ENCODE data around the gene RNF168.
A peak's percentile ranks its signal among the peaks of the same experiment; 100 is the strongest.

Gene RNF168

GRCh38 chr3:196493292-196493691, 10.3 kb downstream of the RNF168 start:
- H3K4me3 Mint-ChIP-seq, result no peak overlapping the region
- TF ChIP-seq CTCF (IDR thresholded peaks at IDR 0.05; ENCODE audit: unreplicated experiment in 3 of 3), result no peak

GRCh38 chr3:196492080-196492479, 11.5 kb downstream of the RNF168 start:
- Mint-ChIP-seq H3K4me1 (peaks cover 8% of the 10 kb centered on the region), H3K27ac (no peak overlapping the region), H3K9me3 (no peaks in the 10 kb centered on the region), H3K36me3 (ENCODE audit: low read depth) (peaks cover 35% of the 10 kb centered on the region), H3K27me3 (ENCODE audit: low read depth) (no peaks in the 10 kb centered on the region), H3K4me3 (no peak overlapping the region)
- no peak for TF ChIP-seq CTCF (IDR thresholded peaks at IDR 0.05; ENCODE audit: unreplicated experiment in 3 of 3)

More at GRCh38 chr3:196493292-196493691, 10.3 kb downstream of the RNF168 start:
- H3K27ac Mint-ChIP-seq, result no peak overlapping the region
- no peaks in the 10 kb centered on the region for H3K27me3 Mint-ChIP-seq (ENCODE audit: low read depth)
- H3K9me3 Mint-ChIP-seq, result no peaks in the 10 kb centered on the region
- H3K36me3 Mint-ChIP-seq (ENCODE audit: low read depth), result peaks cover 30% of the 10 kb centered on the region
- peaks cover 8% of the 10 kb centered on the region for H3K4me1 Mint-ChIP-seq

- peaks cover 8% of the 10 kb centered on the region for H3K4me1 Mint-ChIP-seq
- no peak for TF ChIP-seq CTCF (IDR thresholded peaks at IDR 0.05; ENCODE audit: unreplicated experiment in 3 of 3)
Observed at GRCh38 chr3:196489747-196490146, 13.8 kb downstream of the RNF168 start.

GRCh38 chr3:196486263-196486662, 17.3 kb downstream of the RNF168 start:
- peak in 1 of 3 experiments; percentile 31 for TF ChIP-seq CTCF (IDR thresholded peaks at IDR 0.05; ENCODE audit: unreplicated experiment in 3 of 3)
- H3K36me3 Mint-ChIP-seq (ENCODE audit: low read depth), result peaks cover 39% of the 10 kb centered on the region
- H3K4me1 Mint-ChIP-seq, result peaks cover 8% of the 10 kb centered on the region
- H3K27me3 Mint-ChIP-seq (ENCODE audit: low read depth), result no peaks in the 10 kb centered on the region
- H3K27ac Mint-ChIP-seq, result no peak overlapping the region
- no peaks in the 10 kb centered on the region for H3K9me3 Mint-ChIP-seq
- no peak overlapping the region for H3K4me3 Mint-ChIP-seq

More at GRCh38 chr3:196489747-196490146, 13.8 kb downstream of the RNF168 start:
- no peak overlapping the region for H3K4me3 Mint-ChIP-seq
- no peaks in the 10 kb centered on the region for H3K27me3 Mint-ChIP-seq (ENCODE audit: low read depth)
- H3K27ac Mint-ChIP-seq, result no peak overlapping the region
- H3K36me3 Mint-ChIP-seq (ENCODE audit: low read depth), result peaks cover 31% of the 10 kb centered on the region
- H3K9me3 Mint-ChIP-seq, result no peaks in the 10 kb centered on the region

GRCh38 chr3:196477678-196478077, 25.9 kb downstream of the RNF168 start:
- TF ChIP-seq CTCF (IDR thresholded peaks at IDR 0.05; ENCODE audit: unreplicated experiment in 3 of 3), result no peak
- no peaks in the 10 kb centered on the region for H3K4me1 Mint-ChIP-seq
- H3K36me3 Mint-ChIP-seq (ENCODE audit: low read depth), result peaks cover 43% of the 10 kb centered on the region
- H3K9me3 Mint-ChIP-seq, result no peaks in the 10 kb centered on the region
- no peak overlapping the region for H3K4me3 Mint-ChIP-seq
- no peak overlapping the region for H3K27ac Mint-ChIP-seq
- H3K27me3 Mint-ChIP-seq (ENCODE audit: low read depth), result no peaks in the 10 kb centered on the region

- Mint-ChIP-seq H3K27ac (no peak overlapping the region), H3K9me3 (no peaks in the 10 kb centered on the region), H3K36me3 (ENCODE audit: low read depth) (peaks cover 34% of the 10 kb centered on the region), H3K4me3 (no peak overlapping the region), H3K4me1 (no peaks in the 10 kb centered on the region), H3K27me3 (ENCODE audit: low read depth) (no peaks in the 10 kb centered on the region)
- TF ChIP-seq CTCF (IDR thresholded peaks at IDR 0.05; ENCODE audit: unreplicated experiment in 3 of 3), result no peak
Observed at GRCh38 chr3:196472286-196472685, 31.3 kb downstream of the RNF168 start.

Measured in nephron (organoid).